ENCODE results near the gene GPRIN1. TPM values are rescaled to one million over a fixed set of nuclear protein-coding genes. Genes with fewer than 3 reads are reported as not detected.

The GPRIN1 gene
- total RNA-seq, 2 donors from 2014 or later: 0.81 to 0.97 TPM

DNA sequence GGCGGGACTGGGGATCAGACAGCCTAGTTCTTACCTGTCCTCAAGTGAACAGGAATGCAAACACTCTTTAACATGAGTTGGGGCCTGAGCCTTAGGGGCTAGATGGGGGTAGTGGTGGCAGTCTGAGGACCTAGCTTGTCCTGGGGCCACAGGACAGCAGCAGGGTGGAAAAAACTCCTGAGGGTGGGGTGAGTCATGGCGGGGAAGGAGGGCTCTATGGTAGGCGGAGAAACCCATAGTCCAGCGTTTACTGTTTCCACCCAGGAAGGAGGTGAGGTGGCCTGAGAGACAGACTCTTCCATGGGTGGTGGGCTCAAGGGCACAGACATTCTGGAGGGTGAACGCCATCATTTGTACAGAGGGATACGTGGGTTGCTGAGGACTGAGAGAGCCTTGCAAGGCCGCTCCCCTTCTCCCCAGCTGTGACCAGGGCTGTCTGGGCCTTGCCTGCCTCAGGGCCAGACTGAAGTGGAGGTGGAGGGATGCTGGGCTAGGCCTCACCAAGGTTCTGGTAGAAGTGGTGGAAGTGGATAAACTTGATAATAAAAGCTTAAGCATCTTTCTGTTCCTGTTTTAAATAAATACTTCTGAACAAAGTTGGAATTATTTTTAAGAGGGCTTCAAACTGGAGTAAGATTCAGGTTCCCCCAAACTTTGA, 36.2 kb upstream of the GPRIN1 start:
- DNase-seq: no peak
- no peak for ATAC-seq
- intact Hi-C loops (cut with DNase I): loop anchor here (5.0 to 10.0 kb wide), 3 partner anchors 69 to 201 kb away; partner anchors contain the start of gene FAF2 (in 1 of the 2)

DNA sequence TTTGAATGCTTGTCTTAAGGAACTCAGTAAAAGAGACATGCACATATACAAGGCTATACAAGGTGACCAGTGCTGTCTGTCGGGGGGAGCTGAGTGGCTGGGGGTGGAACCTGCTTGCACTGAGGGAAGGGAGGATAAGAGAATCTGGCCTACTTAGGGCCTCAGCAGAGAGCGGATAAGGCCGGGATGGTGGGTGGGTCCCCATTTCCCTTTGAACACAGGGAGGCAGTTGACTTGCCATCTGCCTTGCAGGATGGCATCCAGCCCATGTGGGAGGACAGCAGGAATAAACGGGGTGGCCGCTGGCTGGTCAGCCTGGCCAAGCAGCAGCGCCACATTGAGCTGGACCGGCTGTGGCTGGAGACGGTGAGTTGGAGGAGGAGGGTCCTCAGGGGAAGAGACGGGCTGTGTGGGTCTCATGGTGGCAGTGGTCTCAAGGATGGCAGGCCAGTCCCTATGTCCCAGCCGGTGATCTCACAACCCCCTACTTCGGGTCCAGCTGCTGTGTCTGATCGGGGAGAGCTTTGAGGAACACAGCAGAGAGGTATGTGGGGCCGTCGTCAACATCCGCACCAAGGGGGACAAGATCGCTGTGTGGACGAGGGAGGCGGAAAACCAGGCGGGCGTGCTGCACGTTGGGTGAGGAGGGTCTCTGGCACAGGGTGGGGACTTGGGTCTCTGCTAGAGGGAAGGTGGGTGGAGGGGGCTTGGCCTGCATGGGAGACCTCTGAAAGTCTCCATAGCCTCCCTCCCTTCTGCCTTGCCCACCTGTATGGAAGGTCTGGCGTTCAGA, 35.1 kb upstream of the GPRIN1 start:
- intact Hi-C loops (cut with DNase I): loop anchor here (5.0 to 10.0 kb wide), 3 partner anchors 68 to 200 kb away; partner anchors contain the start of gene FAF2 (in 1 of the 2)
- DNase-seq: no peak
- no peak for ATAC-seq

DNA sequence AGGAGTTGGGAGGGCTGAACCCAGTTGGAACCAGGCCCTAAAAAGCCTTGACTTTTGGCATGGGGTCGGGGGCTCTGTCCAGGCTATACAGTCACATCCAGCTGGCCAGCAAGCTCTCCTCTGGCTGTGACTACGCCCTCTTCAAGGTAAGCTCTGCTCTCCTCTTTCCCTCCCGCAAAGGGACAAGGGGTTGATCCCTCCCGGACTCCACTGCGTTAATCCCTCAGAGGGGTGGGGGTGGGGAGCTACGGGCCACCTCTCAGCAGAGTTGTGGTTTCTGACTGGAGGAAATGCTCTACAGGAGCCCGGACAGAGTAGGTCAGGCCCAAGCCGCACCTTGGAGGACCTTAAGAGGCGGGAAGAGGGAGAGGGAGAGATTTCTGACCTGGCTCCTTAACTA, 34.3 kb upstream of the GPRIN1 start:
- intact Hi-C loops (cut with DNase I): loop anchor here in 1 of 2 donors (10.0 kb wide), 1 partner anchor 199 kb away; the partner anchor contains the start of gene FAF2
- DNase-seq: no peak
- ATAC-seq: no peak

GRCh38 chr5:176643491-176644219, 33.7 kb upstream of the GPRIN1 start:
- DNase-seq (no peak), ATAC-seq (no peak)
- intact Hi-C loops (cut with DNase I): loop anchor here in 1 of 2 donors (10.0 kb wide), 1 partner anchor 199 kb away; the partner anchor contains the start of gene FAF2

- DNase-seq (no peak), ATAC-seq (no peak)
- intact Hi-C loops (cut with DNase I): loop anchor here in 1 of 2 donors (10.0 kb wide), 1 partner anchor 198 kb away; the partner anchor contains the start of gene FAF2
Observed at GRCh38 chr5:176642675-176643490, 32.9 kb upstream of the GPRIN1 start.

DNA sequence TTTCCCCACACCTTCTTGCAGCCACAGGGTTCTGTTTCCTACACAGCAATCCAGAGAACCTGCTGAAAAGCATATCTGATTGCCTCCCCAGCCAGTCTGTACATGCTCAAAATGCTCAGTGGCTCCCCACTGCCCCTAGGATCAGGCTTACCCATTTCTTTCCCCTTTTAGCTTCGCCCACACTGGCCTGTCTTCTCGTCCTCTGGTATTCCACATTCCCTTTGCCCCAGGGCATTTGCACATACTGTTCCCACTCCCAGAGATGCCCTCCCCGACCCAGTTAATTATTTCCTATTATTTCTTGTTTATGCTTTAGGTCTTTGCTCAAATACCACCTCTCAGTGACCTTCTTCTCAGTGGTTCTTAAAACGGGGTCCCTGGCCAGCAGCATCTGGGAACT, 30.7 kb upstream of the GPRIN1 start:
- intact Hi-C loops (cut with DNase I): loop anchor here in 1 of 2 donors (10.0 kb wide), 1 partner anchor 196 kb away; the partner anchor contains the start of gene FAF2
- DNase-seq (no peak), ATAC-seq (no peak)

DNA sequence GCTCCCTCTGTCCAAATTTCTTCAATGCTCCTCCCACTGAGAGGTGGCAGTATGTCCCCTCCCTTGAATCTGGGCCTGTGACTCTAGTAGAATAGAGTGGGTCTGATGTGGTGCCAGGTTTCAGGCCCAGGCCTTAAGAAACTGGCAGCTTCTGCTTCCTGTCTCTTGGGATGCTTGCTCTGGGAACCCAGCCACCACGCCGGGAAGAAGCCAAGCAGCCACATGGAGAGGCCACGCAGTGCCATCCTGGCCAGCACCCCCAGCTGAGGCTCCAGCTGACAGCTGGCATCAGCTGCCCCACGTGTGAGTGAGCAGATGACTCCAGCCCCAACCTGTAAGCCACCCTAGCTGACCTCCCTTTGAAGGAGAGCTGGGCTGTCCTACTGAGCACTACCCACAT, 30.0 kb upstream of the GPRIN1 start:
- ATAC-seq (peak; percentile 72 to 91), DNase-seq (peak; percentile 59)
- intact Hi-C loops (cut with DNase I): loop anchor here in 1 of 2 donors (10.0 kb wide), 1 partner anchor 195 kb away; the partner anchor contains the start of gene FAF2

GRCh38 chr5:176639208-176639607, 29.3 kb upstream of the GPRIN1 start:
- DNase-seq (no peak), ATAC-seq (no peak)
- intact Hi-C loops (cut with DNase I): no loop called here

- intact Hi-C loops (cut with DNase I): no loop called here
- ATAC-seq: no peak
- no peak for DNase-seq
Observed at GRCh38 chr5:176638437-176638836, 28.5 kb upstream of the GPRIN1 start.

DNA sequence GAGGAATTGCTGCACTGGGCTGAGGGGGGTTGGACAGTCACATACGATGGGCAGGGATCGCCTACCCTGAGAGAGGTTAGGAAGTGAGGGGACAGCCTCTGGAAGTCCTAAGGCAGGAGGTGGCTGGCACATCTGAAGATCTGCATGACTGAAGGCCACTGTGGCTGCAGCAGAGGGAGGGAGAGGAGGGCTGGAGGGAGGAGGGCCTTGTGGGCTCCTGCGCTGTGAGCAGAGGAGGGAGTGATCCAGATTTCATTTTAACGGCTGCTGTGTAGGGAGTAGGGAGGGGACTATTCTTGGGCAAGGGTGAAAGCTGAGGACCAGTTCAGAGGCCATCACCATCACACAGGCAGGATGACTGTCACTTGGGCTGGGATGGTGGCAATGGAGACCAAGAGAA, 27.6 kb upstream of the GPRIN1 start:
- DNase-seq (no peak), ATAC-seq (no peak)
- intact Hi-C loops (cut with DNase I): no loop called here

GRCh38 chr5:176636426-176636825, 26.5 kb upstream of the GPRIN1 start:
- no peak for DNase-seq
- intact Hi-C loops (cut with DNase I): no loop called here
- no peak for ATAC-seq

DNA sequence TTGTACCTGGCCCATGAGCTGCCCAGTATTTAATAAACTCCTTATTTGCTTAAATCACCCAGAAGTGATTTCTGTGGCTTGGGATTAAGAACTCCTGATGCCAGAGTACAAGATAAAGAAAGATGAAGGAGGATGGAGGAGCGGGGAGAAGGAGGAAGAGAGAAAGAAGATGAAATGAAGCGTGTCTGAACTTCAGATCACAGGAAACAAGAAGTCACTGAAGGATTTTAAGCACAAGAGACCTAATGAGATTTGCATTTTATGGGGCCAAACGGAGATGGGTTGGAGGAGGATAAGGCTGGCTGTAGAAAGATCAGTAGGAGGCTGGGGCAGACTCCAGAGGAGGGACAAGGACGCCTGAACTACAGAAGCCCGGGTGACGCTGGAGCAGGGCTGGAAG, 23.6 kb upstream of the GPRIN1 start:
- DNase-seq (no peak), ATAC-seq (no peak)
- intact Hi-C loops (cut with DNase I): no loop called here

DNA sequence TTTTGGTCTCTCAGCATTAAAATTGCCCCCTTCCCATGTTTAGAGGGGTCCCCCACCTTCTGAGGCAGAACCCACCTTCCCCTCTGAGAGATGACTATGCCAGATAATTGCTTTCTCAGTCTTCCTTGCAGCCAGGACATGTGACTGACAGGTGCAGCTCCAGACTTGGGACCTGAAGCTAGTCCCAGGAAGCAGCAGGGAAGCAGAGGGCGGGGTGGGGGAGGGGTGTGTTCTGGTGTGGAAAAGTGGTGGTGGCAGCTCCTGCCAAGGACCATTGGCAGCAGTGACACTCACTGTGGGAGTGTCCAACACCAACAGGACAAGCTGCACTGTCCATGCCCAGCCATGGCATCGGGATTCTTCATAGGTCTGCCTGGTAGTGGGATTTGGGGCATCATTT, 22.8 kb upstream of the GPRIN1 start:
- no peak for DNase-seq
- intact Hi-C loops (cut with DNase I): no loop called here
- peak; percentile 30 to 51 for ATAC-seq

DNA sequence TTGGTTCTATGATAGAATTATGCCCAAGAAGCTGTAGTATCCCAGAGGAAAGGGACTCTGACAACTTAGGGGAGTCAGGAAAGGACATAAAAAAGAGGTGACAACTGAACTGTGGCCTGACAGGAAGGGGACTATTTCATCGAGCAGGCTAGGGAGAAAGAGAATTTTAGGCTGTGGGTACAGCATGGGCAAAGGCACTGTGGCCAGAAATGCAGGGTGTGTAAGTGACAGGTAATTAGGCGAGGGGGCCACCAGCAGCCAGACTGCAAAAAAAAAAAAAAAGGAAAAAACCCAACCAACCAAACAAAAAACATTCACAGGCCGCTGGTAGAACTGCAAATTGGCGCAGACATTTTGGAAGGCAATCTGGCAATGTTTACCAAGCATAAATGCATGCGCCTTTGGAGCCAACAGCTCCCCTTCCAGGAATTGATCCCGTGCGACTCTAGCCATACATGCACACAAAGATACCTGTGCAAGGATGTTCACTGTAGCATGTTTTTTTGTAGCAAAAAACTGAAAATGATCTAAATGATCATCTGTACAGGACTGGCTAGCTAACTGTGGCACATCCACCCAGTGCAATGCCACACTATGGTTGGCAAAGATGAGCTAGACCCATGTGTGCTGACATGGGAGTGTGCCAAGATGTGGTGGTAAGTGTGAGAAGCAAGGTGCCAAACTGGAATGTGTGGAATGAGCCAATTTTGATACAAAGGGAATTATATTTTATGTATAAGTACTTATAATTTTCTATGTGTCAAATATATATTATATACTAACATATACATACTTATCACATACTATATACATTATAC, 21.6 kb upstream of the GPRIN1 start:
- DNase-seq: no peak
- intact Hi-C loops (cut with DNase I): no loop called here
- ATAC-seq: no peak

- DNase-seq (no peak), ATAC-seq (no peak)
- intact Hi-C loops (cut with DNase I): no loop called here
Observed at GRCh38 chr5:176630681-176631222, 20.8 kb upstream of the GPRIN1 start.

DNA sequence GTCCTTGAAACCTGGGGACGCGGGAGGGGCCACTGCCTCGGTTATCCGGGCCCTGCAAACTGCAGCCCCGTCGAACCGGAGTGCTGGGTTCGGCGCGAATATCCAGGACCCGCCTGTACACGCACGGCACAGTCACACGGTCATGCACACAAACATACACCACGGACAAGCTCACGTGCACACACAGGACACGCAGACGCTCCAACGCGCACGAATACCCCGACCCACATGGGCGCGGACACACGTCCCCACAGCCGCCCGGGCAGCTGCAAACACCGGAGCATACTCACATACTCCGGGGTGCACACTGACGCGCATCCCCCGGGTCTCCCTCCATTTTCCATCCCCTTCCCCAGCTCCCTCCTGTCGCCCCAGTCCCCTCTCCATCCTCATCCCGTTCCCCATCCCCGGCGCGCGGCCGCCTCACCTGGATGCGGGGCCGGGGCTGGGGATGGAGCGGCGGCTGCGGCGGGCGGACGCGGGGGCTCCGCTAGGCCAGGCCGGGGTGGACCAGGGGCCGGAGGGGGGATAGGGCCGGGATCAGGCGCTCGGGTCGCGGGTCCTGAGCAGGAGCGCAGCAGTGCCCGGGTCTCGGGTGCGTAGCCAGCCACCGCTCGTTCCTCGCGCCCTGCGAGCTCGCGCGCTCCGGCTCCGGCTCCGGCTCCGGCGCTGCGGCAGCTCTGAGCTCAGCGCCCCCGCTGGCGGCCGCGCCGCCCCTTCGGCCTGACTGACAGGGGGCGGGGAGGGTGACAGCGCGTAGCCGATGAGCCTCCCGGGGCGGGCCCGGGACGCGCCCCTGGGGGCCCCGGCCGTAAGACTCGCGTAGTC, 20.1 kb upstream of the GPRIN1 start, which contains the start of the genes EIF4E1B and SNCB:
Gene EIF4E1B (plus strand): TSS at position 823 of the 828 bp plus-strand sequence. CDS start 12,113 bp downstream, outside the sequence.
Gene SNCB (minus strand): TSS at position 682 of the 828 bp plus-strand sequence. CDS start 880 bp downstream, outside the sequence.
- DNase-seq (peak; percentile 53), ATAC-seq (peak; percentile 83 to 90)
- intact Hi-C loops (cut with DNase I): no loop called here
